ENCODE results near the gene RAPGEF2. TPM values are rescaled to one million over a fixed set of nuclear protein-coding genes. Genes with fewer than 3 reads are reported as not detected.
"Not testable (repeated sequence)": the region's sequence is repeated elsewhere in the genome, so short reads cannot be mapped to it uniquely, and the experiment has no call there.

The RAPGEF2 gene
- total RNA-seq, 2 donors from 2014 or later = 22.8 to 25.1 TPM

DNA sequence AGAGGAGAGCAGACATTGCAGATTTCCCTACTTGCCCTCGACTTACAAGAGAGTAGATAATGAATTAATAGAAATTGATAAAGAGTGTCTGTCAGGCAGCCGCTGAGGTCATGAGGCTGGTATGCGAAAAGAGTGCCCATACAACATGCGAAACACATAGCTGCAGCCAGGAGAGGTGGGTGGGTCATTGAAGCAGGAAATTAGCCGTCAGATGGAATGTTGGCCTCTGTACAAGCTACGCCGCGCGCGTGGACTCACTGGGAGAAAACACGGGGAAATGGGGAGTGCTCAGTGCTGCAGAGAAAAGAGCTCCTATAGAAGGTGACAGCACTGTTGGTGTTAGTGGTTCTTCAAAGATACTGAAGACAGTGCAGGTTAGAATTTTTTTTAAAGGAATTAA is 125.1 kb downstream of the RAPGEF2 start:
- Mint-ChIP-seq H3K27me3 (no peaks in the 10 kb centered on the region), H3K4me3 (no peak overlapping the region), H3K4me1 (peaks cover 14% of the 10 kb centered on the region), H3K9me3 (no peaks in the 10 kb centered on the region), H3K27ac (no peak overlapping the region), H3K36me3 (ENCODE audit: low read depth) (no peaks in the 10 kb centered on the region)
- ATAC-seq (replicated peaks) = no peak

GRCh38 chr4:159229164-159229563 is 126.3 kb downstream of the RAPGEF2 start:
- Mint-ChIP-seq H3K27me3 (no peaks in the 10 kb centered on the region), H3K9me3 (no peaks in the 10 kb centered on the region), H3K4me1 (peaks cover 19% of the 10 kb centered on the region), H3K4me3 (no peak overlapping the region), H3K27ac (no peak overlapping the region), H3K36me3 (ENCODE audit: low read depth) (no peaks in the 10 kb centered on the region)
- no peak for ATAC-seq (replicated peaks)

- H3K4me1 Mint-ChIP-seq = peaks cover 10% of the 10 kb centered on the region
- H3K36me3 Mint-ChIP-seq (ENCODE audit: low read depth) = no peaks in the 10 kb centered on the region
- no peaks in the 10 kb centered on the region for H3K27me3 Mint-ChIP-seq
- no peak for ATAC-seq (replicated peaks)
- H3K4me3 Mint-ChIP-seq = no peak overlapping the region
- no peak overlapping the region for H3K27ac Mint-ChIP-seq
- H3K9me3 Mint-ChIP-seq = no peaks in the 10 kb centered on the region
Observed at GRCh38 chr4:159232465-159233106, 129.7 kb downstream of the RAPGEF2 start.

- Mint-ChIP-seq H3K36me3 (ENCODE audit: low read depth) (peaks cover 7% of the 10 kb centered on the region), H3K27ac (no peak overlapping the region), H3K27me3 (no peaks in the 10 kb centered on the region), H3K4me1 (peaks cover 10% of the 10 kb centered on the region), H3K9me3 (no peaks in the 10 kb centered on the region), H3K4me3 (no peak overlapping the region)
- no peak for ATAC-seq (replicated peaks)
Observed at GRCh38 chr4:159235779-159236368, 133.0 kb downstream of the RAPGEF2 start.

DNA sequence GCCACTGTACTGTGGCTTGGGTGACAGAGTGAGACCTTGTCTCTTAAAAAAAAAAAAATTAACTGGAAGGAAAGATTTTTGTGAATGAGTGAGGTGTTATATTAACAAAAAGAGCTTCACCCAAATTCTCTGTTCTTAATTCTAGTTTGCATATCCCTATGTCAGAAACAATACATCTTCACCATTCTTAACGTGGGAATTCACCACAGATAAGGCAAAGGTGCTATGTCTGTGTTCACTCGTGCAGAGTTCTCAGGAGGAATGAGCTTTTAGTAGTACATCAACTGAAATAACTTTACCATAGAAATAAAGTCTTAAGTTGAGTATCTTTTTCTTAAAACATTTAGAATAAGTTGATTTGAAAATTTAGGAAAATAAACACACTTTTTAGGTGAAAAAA is 135.1 kb downstream of the RAPGEF2 start:
- no peaks in the 10 kb centered on the region for H3K9me3 Mint-ChIP-seq
- H3K4me3 Mint-ChIP-seq = no peak overlapping the region
- H3K36me3 Mint-ChIP-seq (ENCODE audit: low read depth) = peaks cover 11% of the 10 kb centered on the region
- H3K4me1 Mint-ChIP-seq = peaks cover 4% of the 10 kb centered on the region
- H3K27ac Mint-ChIP-seq = no peak overlapping the region
- no peaks in the 10 kb centered on the region for H3K27me3 Mint-ChIP-seq
- no peak for ATAC-seq (replicated peaks)

DNA sequence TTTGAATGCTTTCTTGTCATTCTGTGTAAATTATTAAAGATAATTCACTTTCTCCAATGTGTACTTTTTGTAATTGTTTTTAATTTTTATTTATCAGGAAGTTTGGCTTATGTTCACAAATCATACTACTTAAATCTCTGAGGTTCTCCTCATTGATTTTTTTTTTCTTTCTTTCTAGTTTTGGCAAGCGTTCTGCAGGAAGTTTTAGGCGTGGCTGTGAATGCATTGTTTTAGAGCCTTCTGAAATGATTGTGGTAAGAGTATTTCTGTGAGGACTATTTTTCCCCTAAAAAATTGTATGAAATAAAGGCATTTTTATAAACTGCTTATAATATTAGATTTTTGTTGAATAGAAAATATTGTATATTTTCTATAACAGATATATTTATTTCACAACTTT is 135.8 kb downstream of the RAPGEF2 start:
- Mint-ChIP-seq H3K36me3 (ENCODE audit: low read depth) (peaks cover 13% of the 10 kb centered on the region), H3K4me3 (no peak overlapping the region), H3K9me3 (no peaks in the 10 kb centered on the region), H3K4me1 (no peaks in the 10 kb centered on the region), H3K27me3 (no peaks in the 10 kb centered on the region), H3K27ac (no peak overlapping the region)
- ATAC-seq (replicated peaks) = no peak

DNA sequence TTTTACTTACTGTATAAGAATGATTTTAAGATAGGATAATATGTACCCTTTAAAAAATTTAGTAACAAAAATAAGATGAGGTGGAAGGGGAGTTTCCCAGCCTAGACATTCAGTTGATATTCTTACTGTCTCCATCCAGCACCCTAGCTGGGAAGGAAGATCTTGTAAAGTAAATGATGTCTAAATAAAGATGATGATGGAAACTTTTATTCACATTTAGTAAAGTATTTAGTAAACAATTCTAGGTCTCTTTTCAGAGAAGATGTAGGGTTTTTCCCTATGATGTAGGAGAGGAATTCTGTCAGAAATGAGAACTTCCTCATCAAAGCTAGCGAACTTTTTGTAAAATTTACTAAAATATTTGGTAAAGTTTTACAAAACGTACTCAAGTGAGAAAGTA is 136.8 kb downstream of the RAPGEF2 start:
- Mint-ChIP-seq H3K27ac (no peak overlapping the region), H3K27me3 (no peaks in the 10 kb centered on the region), H3K9me3 (no peaks in the 10 kb centered on the region), H3K4me3 (no peak overlapping the region), H3K4me1 (no peaks in the 10 kb centered on the region), H3K36me3 (ENCODE audit: low read depth) (peaks cover 23% of the 10 kb centered on the region)
- ATAC-seq (replicated peaks) = no peak

DNA sequence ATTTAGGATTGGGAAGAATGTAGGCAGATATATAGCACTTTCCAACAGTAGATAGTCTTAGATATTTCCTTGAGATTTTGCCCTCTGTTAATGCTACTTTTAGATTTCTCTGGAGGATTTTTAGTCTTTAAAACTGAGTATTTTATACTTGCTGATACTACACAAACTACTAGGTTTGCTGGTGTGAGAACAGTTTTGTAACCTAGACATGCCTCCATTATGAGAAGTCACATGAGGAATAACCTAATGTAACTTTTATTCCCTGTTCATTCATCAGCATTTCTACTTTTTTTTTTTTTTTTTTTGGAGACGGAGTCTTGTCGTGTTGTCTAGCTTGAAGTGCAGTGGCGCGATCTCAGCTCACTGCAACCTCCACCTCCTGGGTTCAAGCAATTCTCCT is 137.2 kb downstream of the RAPGEF2 start:
- H3K27ac Mint-ChIP-seq = no peak overlapping the region
- ATAC-seq (replicated peaks) = no peak
- no peaks in the 10 kb centered on the region for H3K9me3 Mint-ChIP-seq
- no peak overlapping the region for H3K4me3 Mint-ChIP-seq
- H3K36me3 Mint-ChIP-seq (ENCODE audit: low read depth) = peaks cover 23% of the 10 kb centered on the region
- no peaks in the 10 kb centered on the region for H3K4me1 Mint-ChIP-seq
- H3K27me3 Mint-ChIP-seq = no peaks in the 10 kb centered on the region

- no peak for ATAC-seq (replicated peaks)
- Mint-ChIP-seq H3K36me3 (ENCODE audit: low read depth) (peaks cover 23% of the 10 kb centered on the region), H3K27me3 (no peaks in the 10 kb centered on the region), H3K9me3 (no peaks in the 10 kb centered on the region), H3K4me1 (no peaks in the 10 kb centered on the region), H3K4me3 (no peak overlapping the region), H3K27ac (no peak overlapping the region)
Observed at GRCh38 chr4:159240687-159241086, 137.8 kb downstream of the RAPGEF2 start.

DNA sequence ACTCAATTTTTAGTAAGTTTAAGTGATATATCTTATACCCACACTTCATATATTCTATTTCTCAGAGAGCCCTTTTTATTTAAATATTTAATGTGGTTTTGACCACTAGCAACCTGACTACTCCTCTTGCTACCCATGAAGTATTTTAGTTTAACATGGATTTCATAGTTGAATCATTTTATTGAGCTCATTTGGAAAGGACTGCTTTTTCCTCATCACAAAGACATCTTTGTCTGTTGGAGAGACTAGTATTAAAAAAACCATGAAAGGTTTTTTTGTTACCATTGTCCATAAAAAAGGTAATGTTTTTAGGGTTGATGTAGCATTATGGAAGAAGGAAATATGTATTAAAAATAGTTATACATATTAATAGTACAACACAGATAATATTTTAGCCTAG is 139.5 kb downstream of the RAPGEF2 start:
- no peak for ATAC-seq (replicated peaks)
- Mint-ChIP-seq H3K9me3 (no peaks in the 10 kb centered on the region), H3K4me1 (no peaks in the 10 kb centered on the region), H3K4me3 (no peak overlapping the region), H3K27ac (no peak overlapping the region), H3K36me3 (ENCODE audit: low read depth) (peaks cover 27% of the 10 kb centered on the region), H3K27me3 (no peaks in the 10 kb centered on the region)

DNA sequence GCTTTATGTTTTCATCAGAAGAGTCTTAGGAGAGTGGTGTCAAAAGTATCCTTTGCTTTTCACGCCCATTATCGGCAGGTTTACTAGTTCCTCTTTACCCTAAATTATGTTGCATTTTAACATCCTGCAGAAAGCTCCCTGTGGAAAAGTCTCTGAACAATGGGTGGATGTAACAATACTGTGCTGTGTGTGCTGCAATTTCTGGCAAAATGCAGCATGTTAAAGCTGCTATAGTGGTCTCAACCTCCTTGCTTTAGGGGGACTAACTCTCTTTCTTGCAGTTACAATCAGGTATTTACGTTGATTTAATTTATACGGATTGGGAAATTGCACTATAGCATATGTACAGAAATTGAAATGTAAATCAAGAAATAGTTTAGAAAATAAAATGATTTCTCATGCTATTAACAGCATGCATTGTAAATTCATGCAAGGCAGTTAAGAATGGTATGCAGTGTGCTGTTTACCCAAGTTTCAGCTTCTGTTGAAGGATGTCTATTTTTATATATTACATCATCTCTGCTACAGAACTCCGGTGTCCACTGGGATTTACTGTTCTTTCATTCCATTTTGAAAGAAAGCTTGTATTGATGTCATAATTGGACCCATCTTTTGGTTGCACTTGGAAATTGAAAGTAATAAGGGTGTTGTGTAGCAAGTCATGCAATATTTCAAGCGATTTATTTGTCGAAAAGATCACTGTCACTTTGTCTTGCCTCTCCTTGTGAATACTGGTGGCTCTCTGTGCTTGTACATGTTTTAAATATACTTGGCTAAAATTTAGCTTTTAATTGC is 145.7 kb downstream of the RAPGEF2 start:
- no peaks in the 10 kb centered on the region for H3K27me3 Mint-ChIP-seq
- peaks cover 4% of the 10 kb centered on the region for H3K4me1 Mint-ChIP-seq
- H3K36me3 Mint-ChIP-seq (ENCODE audit: low read depth) = peaks cover 22% of the 10 kb centered on the region
- no peak overlapping the region for H3K4me3 Mint-ChIP-seq
- no peaks in the 10 kb centered on the region for H3K9me3 Mint-ChIP-seq
- no peak overlapping the region for H3K27ac Mint-ChIP-seq
- no peak for ATAC-seq (replicated peaks)

DNA sequence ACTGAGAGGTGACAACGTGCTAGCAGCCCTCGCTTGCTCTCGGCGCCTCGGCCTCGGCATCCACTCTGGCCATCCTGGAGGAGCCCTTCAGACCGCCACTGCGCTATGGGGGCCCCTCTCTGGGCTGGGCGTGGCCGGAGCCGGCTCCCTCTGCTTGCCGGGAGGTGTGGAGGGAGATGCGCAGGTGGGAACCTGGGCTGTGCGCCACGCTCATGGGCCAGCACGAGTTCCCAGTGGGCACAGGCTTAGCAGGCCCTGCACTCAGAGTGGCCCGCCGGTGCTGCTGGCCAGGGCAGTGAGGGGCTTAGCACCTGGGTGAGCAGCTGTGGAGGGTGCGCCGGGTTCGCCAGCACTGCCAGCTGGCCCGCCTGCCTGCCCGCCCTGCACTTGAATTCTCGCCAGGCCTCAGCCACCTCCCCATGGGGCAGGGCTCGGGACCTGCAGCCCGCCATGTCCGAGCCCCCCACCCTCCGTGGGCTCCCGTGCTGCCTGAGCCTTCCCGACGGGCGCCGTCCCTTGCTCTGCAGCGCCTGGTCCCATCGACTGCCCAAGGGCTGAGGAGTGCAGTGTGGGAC is 148.0 kb downstream of the RAPGEF2 start:
- Mint-ChIP-seq H3K27ac (no peak overlapping the region), H3K36me3 (ENCODE audit: low read depth) (peaks cover 20% of the 10 kb centered on the region), H3K27me3 (no peaks in the 10 kb centered on the region), H3K4me3 (no peak overlapping the region), H3K4me1 (peaks cover 4% of the 10 kb centered on the region), H3K9me3 (no peaks in the 10 kb centered on the region)
- no peak for ATAC-seq (replicated peaks)

DNA sequence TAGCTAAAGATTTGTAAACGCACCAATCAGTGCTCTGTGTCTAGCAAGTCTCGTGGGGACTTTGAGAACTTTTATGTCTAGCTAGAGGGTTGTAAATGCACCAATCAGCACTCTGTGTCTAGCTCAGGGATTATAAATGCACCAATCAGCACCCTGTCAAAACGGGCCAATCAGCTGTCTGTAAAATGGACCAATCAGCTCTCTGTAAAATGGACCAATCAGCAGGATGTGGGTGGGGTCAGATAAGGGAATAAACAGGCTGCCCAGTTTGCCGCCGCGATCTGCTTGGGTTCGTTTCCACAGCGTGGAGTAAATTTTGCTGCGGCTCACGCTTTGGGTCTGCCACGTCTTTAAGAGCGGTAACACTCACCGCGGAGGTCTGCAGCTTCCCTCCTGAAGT is 148.7 kb downstream of the RAPGEF2 start:
- H3K27me3 Mint-ChIP-seq; H3K4me3 Mint-ChIP-seq; ATAC-seq (replicated peaks); H3K27ac Mint-ChIP-seq; H3K4me1 Mint-ChIP-seq; H3K9me3 Mint-ChIP-seq: not testable (repeated sequence)
- H3K36me3 Mint-ChIP-seq (ENCODE audit: low read depth) = peaks cover 25% of the 10 kb centered on the region

GRCh38 chr4:159252491-159252890 is 149.6 kb downstream of the RAPGEF2 start:
- peaks cover 4% of the 10 kb centered on the region for H3K4me1 Mint-ChIP-seq
- no peak for ATAC-seq (replicated peaks)
- H3K4me3 Mint-ChIP-seq = no peak overlapping the region
- no peaks in the 10 kb centered on the region for H3K27me3 Mint-ChIP-seq
- H3K27ac Mint-ChIP-seq = no peak overlapping the region
- peaks cover 24% of the 10 kb centered on the region for H3K36me3 Mint-ChIP-seq (ENCODE audit: low read depth)
- no peaks in the 10 kb centered on the region for H3K9me3 Mint-ChIP-seq

DNA sequence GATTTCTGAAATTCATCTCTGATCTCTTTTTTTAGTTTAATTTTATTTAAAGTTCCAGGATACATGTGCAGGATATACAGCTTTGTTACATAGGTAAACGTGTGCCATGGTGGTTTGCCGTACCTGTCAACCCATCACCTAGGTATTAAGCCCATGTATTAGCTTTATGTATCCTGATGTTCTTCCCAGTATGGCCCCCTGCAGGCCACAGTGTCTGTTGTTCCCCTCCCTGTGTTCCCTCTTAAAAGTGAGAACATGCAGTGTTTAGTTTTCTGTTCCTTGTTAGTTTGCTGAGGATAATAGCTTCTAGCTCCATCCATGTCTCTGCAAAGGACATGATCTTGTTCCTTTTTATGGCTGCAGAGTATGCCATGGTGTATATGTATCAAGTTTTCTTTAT is 153.2 kb downstream of the RAPGEF2 start:
- Mint-ChIP-seq H3K9me3 (no peaks in the 10 kb centered on the region), H3K27me3 (no peaks in the 10 kb centered on the region), H3K27ac (no peak overlapping the region), H3K4me1 (peaks cover 4% of the 10 kb centered on the region), H3K4me3 (no peak overlapping the region), H3K36me3 (ENCODE audit: low read depth) (peaks cover 23% of the 10 kb centered on the region)
- ATAC-seq (replicated peaks) = no peak

Measured in activated T-helper 17 cell treated with anti-CD3 and anti-CD28 coated beads, Interleukin-2, amount 50 U/mL, for 72 hours (primary cell).